ENCODE results near the gene RNF123.

GRCh38 chr3:49658711-49659110, 30.6 kb upstream of the RNF123 start:
- TF ChIP-seq EZH2 (IDR thresholded peaks at IDR 0.05; ENCODE audit: borderline replicate concordance, insufficient read depth, low read depth, low read length, poor library complexity, severe bottlenecking) (no peak), CTCF (IDR thresholded peaks at IDR 0.05) (no peak)
